Effector CD4-positive, alpha-beta T cell (primary cell): ENCODE results near the gene NCL.

ENCODE experiments used
- DNase-seq: peaks from one replicate; pipeline ENCODE4 v3.0.0-alpha.2; 2020
- total RNA-seq: gene quantifications from one replicate; lab custom pipeline; 2026; lab: John Stamatoyannopoulos, UW

The NCL gene, protein sequence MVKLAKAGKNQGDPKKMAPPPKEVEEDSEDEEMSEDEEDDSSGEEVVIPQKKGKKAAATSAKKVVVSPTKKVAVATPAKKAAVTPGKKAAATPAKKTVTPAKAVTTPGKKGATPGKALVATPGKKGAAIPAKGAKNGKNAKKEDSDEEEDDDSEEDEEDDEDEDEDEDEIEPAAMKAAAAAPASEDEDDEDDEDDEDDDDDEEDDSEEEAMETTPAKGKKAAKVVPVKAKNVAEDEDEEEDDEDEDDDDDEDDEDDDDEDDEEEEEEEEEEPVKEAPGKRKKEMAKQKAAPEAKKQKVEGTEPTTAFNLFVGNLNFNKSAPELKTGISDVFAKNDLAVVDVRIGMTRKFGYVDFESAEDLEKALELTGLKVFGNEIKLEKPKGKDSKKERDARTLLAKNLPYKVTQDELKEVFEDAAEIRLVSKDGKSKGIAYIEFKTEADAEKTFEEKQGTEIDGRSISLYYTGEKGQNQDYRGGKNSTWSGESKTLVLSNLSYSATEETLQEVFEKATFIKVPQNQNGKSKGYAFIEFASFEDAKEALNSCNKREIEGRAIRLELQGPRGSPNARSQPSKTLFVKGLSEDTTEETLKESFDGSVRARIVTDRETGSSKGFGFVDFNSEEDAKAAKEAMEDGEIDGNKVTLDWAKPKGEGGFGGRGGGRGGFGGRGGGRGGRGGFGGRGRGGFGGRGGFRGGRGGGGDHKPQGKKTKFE
- total RNA-seq: 795 reads per million, percentile 99 among the genes with 10 or more reads in this experiment

GRCh38 chr2:231463698-231464575 is at the start of gene NCL:
TSS of gene NCL (minus strand) at chr2:231464484. CDS start at chr2:231464353, 131 bp downstream.
- DNase-seq: peak; percentile 82

- no peak for DNase-seq
Measured at GRCh38 chr2:231513746-231514224, 49.5 kb upstream of the NCL start.

- no peak for DNase-seq
Measured at GRCh38 chr2:231512222-231512621, 47.9 kb upstream of the NCL start.

- DNase-seq: no peak
Measured at GRCh38 chr2:231503766-231504165, 39.5 kb upstream of the NCL start.

GRCh38 chr2:231502596-231502995 is 38.3 kb upstream of the NCL start:
- DNase-seq: no peak

- no peak for DNase-seq
Measured at GRCh38 chr2:231497651-231498050, 33.4 kb upstream of the NCL start.

GRCh38 chr2:231494669-231495068 is 30.4 kb upstream of the NCL start:
- DNase-seq: no peak

- DNase-seq: no peak
Measured at GRCh38 chr2:231490801-231491200, 26.5 kb upstream of the NCL start.

DNA sequence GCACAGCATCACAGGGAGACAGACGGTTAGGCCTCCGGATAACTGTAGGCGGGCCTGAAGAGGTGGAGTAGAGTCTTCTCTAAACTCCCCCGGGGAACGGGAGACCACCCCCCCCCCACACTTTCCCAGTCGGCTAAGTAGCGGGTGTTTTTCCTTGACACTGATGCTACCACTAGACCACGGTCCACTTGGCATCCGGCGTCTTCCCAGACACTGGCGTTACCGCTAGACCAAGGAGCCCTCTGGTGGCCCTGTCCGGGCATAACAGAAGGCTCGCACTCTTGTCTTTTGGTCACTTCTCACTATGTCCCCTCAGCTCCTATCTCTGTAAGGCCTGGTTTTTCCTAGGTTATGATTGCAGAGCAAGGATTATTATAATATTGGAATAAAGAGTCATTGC is 25.7 kb upstream of the NCL start:
- no peak for DNase-seq

- DNase-seq: no peak
Measured at GRCh38 chr2:231488331-231488730, 24.0 kb upstream of the NCL start.

DNA sequence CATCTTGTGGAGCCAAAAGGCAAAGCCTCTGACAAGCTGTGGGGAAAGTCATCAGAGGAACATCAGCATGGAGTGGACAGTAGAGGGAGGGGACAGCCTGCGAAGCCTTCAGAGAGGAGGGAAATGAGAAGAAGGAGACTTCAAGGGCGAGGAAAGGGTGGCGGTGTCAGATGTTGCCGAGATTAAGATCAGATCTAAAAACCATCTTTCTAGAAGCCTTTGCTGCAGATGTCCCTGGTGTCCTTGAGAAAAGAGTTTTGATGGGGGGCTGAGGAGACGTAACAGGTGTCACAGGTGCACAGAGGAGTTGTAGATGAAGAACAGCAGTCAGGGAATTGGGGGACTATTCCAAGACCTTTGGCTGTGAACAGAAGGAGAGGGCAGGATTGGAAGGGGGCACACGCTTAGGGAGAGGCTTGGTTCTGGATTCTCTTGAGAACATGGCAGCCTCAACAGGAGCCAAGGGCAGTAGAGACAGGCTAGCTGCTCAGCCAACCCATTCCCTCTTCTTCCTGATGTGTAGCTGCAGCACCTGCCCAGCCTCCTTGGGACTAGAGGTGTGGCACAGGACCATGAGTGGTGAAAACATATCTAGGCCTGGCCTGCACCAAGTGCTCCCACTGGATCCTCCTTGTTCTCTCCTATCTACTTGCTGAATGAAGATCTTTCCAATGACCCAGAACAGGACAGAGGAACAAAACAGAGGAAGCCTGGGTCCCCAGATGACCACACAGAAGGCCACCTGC is 22.7 kb upstream of the NCL start:
- DNase-seq: no peak

DNA sequence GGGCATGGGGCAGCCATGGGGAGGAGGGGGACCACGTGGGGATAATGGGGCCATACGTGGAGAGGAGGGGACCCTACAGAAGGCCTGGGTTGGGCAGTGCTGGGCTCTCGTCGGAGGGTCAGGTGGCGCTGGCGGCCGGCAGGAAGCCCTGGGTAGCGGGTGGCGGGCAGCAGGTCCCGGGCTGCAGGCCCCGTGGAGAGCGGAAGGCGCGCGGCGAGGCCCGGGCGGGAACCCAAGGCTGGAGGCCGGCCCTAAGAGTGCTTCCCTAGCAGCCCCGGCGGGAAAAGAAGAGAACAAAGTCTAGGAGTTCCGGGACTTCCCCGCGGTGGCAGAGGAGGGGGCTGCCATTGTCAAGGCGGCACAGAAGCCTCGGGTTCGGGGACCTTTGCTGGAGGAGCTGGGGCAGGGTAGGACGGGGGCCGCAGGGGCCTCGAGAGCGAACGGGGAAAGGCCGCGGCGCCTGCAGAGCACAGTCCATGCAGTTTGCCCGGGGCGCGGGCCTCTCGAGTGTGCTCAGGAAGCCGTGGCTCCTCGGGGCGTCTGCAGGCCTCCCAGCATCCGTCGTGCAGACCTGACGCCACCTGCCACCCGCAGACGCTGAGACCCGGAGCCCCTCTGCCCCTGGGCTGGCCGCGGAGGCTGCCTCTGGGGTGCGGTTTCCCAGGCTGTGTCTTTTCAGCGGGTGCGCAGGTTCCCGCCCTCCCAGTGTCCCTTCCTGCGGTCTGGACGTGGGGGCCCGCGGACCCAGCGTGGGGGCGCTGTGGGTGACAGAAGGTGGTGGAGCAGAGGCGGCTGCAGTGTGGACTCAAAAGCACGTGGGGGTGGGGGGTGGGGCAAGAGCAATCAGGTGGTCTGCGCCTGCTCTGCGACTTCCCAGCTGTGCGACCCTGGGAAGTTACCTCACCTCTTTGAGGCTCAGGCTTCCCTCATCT is 19.4 kb upstream of the NCL start:
- DNase-seq: no peak

- DNase-seq: peak; percentile 55
Measured at GRCh38 chr2:231482806-231483391, 18.6 kb upstream of the NCL start.

GRCh38 chr2:231480781-231481180 is 16.5 kb upstream of the NCL start:
- no peak for DNase-seq

- DNase-seq: no peak
Measured at GRCh38 chr2:231479455-231479854, 15.2 kb upstream of the NCL start.

DNA sequence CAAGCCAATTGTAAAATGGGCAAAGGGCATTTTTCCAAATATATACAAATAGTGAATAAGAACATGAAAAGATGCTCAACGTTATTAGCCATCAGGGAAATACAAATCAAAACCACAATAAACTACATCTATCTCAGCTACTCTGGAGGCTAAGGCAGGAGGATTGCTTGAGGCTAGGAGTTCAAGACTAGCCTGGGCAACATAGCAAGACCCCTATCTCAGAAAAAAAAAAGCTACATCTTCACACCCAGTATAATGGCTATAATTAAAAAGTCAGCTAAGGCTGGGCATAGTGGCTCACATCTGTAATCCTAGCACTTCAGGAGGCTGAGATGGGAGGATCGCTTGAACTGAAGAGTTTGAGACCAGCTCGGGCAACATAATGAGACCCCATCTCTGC is 12.6 kb upstream of the NCL start:
- no peak for DNase-seq

DNA sequence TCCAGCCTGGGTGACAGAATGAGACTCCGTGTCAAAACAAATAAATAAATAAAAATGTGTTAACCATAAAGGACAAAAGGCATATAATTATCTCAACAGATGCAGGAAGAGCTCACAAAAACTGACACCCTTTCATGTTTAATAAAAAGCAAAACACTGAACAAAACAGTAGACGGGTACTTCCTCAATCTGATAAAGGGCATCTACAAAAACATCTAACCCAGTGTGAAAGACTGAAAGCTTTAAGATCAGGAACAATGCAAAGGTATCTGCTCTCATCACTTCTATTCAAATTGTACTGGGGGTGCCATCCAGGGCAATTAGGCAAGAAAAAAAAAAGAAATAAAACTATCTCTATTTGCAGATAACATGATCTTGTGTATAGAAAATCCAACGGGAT is 11.7 kb upstream of the NCL start:
- no peak for DNase-seq

DNA sequence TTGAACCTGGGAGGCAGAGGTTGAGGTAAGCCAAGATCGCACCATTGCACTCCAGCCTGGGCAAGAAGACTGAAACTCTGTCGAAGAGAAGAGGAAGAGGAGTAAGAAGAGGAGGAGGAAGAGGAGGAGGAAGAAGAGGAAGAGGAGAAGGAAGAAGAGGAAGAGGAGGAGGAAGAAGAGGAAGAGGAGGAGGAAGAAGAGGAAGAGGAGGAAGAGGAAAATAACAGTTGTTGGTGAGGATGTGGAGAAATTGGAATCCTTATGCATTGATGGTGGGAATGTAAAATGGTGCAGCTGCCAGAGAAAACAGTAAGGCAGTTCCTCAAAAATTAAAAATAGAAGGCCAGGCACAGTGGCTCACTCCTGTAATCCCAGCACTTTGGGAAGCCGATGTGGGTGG is 8.5 kb upstream of the NCL start:
- no peak for DNase-seq

DNA sequence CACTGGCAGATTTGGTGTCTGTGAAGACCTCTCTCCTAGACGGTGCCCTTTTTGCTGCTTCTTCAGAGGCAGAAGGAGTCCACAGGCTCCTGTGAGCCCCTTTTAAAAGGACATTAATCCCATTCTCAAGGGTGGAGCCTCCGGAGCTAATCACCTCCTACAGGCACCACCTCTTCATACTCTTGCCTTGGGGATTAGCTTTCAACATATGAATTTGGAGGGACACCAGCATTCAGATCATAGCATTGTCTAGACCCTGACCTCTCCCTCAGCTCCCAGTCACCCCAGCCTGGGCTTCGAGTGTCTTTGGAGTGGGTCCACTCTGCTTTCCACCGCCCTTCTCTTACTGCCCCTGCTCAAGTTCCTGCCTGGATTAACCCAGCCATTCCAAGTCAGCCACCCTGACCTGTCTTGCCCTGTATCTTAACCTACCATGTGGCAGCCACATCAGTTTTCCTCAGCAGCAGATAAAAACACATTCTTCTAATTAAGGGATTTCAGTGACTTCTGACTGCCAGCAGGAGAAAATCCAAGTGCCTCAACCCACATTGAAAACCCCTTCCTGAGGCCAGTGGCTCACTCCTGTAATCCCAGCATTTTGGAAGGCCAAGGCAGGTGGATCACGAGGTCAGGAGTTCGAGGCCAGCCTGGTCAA is 6.1 kb upstream of the NCL start:
- DNase-seq: no peak

DNA sequence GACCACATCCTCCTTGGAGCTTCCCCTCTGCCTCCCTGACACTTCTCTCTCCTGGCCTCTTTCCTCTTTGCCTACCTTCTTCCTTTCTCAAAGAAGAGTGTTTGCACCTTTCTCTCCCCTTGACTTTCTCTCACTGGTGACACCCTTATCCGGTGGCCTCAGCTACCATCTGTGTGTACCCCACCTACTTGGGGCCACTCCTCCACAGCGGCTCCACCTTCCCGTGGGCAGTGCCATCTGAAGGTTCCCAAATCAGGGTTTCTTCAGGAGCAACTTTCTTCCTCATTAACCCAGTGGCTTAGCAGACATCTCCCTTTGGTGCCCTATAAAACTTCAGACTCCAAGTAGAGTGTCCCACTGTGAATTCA is 5.3 kb upstream of the NCL start:
- no peak for DNase-seq
